NCI-H345 (cell line): Measurements from ENCODE around the gene CDKN1B.
A peak's percentile ranks its signal among the peaks of the same experiment; 100 is the strongest.

Experiments used
- DNase-seq: peaks from one replicate; lab custom pipeline; 2025; lab: John Stamatoyannopoulos, UW

Gene CDKN1B

DNA sequence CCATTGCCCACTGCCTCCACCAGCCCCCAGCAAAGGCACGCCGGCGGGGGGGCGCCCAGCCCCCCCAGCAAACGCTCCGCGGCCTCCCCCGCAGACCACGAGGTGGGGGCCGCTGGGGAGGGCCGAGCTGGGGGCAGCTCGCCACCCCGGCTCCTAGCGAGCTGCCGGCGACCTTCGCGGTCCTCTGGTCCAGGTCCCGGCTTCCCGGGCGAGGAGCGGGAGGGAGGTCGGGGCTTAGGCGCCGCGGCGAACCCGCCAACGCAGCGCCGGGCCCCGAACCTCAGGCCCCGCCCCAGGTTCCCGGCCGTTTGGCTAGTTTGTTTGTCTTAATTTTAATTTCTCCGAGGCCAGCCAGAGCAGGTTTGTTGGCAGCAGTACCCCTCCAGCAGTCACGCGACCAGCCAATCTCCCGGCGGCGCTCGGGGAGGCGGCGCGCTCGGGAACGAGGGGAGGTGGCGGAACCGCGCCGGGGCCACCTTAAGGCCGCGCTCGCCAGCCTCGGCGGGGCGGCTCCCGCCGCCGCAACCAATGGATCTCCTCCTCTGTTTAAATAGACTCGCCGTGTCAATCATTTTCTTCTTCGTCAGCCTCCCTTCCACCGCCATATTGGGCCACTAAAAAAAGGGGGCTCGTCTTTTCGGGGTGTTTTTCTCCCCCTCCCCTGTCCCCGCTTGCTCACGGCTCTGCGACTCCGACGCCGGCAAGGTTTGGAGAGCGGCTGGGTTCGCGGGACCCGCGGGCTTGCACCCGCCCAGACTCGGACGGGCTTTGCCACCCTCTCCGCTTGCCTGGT is at the start of gene CDKN1B:
Gene CDKN1B, plus strand, starts transcription at position 576 of the 793 bp plus-strand sequence. CDS start 472 bp downstream, outside the sequence.
- DNase-seq, result peak; percentile 95

DNA sequence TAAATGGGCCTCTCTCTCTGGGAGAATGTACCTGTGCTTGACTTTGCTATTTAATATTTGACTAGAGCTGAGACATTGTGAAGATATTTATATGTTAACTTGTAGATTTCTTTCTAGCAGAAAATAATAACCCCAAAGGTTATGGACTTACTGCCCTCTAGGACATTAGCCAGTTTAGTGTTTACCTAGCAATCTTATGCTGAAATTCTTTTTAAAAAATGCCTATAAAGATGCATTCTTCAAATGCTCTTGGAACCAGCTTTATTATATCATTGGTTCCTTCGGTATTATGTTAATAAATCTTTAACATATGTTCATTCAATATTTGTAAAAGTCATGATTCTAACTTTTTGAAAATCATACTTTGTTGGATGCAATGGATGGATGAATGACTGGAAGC is 49.2 kb upstream of the CDKN1B start:
- DNase-seq, result no peak

DNA sequence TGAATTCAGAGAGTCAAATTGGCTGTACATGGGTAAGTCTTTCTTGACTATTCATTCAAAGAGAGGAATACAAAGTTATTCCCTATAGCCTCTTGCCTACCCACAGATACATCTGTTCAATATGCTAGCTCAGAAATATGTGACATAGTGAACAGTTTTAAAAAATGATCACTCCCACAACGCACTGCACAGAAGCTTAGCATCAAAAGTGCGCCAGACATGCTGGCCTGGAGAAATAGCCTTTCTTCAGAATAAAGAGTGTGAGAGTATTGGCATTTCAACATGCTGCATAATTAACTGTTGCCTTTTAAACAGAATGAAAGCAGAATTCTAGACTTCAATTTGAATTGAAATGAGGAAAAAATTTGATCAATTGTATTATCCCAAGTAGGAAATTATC is 48.1 kb upstream of the CDKN1B start:
- DNase-seq, result no peak

DNA sequence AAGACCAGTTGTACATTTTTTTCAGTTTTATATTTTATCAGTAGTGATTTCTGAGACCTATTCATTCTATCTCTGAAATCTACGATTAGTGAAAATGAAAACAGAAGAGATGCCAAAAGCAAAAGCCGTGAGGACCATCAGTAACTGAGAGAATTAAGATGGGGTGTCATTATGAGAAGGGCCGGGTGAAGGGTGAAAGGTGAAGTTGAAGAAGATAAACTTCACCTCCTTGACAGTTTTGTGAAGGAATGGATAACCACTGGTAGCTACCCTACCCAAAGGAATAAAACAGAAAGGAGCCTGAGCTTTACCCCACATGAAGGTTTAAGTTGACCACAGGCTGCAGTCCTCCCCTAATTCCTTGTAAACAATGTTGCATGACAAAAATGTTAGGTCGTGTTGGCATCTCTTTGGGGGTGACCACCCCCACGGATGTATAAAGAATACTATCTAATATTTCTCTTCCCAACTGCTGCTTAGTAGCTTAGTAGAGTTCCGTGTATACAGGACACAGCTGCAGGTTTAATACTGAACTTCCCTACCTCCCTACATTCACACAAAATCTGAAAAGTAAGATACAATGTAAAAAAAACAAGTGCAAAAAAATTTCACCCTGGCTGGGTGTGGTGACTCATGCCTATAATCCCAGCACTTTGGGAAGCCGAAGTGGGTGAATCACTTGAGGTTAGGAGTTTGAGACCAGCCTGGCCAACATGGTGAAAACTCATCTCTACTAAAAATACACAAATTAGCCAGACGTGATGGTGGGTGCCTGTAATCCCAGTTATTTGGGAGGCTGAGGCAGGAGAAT is 45.1 kb upstream of the CDKN1B start:
- no peak for DNase-seq

- DNase-seq, result no peak
Observed at GRCh38 chr12:12673296-12673695, 43.9 kb upstream of the CDKN1B start.

DNA sequence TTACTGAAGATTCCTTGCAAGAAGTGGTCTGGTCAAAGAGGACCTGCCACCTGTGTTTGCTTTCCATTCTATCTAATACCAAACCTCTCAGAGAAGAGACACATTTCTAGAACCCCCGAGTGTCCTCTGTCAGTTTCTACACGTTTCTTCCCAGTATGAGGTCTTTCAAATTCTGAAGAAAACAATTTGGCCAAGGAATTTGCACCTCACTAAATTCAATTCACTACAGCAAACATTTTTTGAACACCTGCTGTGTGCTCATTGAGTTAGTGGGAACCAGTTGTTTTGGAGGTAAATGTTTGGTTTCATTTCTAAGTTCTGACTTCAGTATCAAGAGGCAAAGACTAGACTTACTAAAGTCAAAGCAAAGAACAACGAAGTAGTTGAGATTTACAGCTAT is 40.6 kb upstream of the CDKN1B start:
- no peak for DNase-seq

GRCh38 chr12:12681061-12681765 is 36.0 kb upstream of the CDKN1B start:
- DNase-seq, result no peak

GRCh38 chr12:12682284-12682683 is 34.9 kb upstream of the CDKN1B start:
- no peak for DNase-seq

GRCh38 chr12:12683136-12683697 is 34.0 kb upstream of the CDKN1B start:
- DNase-seq, result no peak

- no peak for DNase-seq
Observed at GRCh38 chr12:12683725-12684124, 33.4 kb upstream of the CDKN1B start.

GRCh38 chr12:12684375-12685106 is 32.6 kb upstream of the CDKN1B start:
- DNase-seq, result no peak

DNA sequence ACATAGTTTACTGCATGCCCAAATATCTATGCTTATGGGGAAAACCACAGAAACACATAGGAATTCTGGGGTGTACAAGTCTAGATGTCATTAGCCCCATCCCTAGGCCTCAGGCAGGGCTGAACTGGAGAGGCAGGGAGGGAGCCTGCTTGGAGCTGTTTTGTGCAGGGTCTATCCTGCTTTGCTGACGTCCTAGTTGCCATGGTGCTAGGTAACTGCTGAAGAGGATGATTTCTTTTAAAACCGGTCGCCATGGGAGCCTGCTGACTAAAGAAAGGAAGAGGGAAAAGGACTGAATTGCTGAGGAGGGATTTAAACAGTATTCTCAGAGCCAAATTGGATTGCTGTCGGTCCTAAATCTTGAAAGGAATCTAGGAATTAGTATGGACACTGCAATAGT is 31.9 kb upstream of the CDKN1B start:
- peak; percentile 29 for DNase-seq

DNA sequence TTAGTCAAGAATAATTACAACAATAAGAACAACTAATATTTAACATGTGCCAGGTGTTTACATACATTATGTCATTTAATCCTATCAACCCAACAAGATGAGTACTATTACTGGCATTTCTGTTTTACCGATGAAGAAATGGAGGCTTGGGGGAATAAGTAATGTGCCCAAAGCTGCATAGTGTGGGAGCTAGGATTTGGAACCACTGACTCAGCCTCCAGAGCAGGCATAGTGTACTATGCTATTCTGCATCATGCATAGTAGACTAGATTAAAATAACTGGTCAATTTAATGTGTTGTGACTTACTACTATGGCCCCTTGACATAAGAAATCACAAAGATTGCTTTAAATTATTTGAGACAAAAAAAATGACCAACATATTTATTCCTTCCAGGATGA is 30.7 kb upstream of the CDKN1B start:
- no peak for DNase-seq

DNA sequence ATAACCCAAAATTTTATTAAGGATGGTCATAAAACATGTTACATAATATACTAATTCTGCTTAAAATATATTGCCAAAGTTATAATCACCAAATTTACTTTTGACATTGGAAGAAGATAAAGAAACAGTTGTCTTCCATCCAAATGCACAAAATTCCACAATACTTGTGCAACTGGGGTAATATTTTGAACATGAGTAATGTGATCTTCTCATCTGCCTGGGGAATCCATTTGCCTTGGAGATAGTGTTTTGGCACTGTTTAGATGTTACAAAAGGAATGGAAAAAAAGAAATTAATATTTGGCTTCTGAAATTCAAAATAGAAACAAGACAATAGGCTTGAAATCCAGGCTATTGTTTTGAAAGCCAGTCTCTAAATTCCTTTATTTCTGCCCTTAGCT is 30.2 kb upstream of the CDKN1B start:
- no peak for DNase-seq

- DNase-seq, result no peak
Observed at GRCh38 chr12:12689647-12690300, 27.4 kb upstream of the CDKN1B start.

DNA sequence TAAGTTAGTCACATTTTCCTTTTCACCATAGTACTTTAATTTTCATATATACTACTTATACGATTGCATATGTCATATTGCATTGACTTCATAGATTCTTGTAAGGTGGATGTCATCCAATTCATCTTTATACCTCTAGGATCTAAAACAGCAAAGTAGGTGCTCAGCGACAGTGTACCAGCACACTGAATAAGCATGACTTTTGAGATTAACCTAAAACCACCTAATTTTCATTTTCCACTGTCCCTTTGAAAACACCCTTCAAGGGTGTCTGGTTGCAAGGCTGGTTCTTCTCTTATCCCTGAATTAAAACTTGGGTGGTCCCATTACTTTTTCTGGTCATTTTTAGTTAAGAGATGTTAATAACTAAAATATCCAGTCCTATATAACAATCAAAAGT is 25.6 kb upstream of the CDKN1B start:
- DNase-seq, result no peak

- no peak for DNase-seq
Observed at GRCh38 chr12:12693111-12693671, 24.0 kb upstream of the CDKN1B start.

- DNase-seq, result peak; percentile 87
Observed at GRCh38 chr12:12696562-12697383, 20.4 kb upstream of the CDKN1B start.

GRCh38 chr12:12699345-12699744 is 17.8 kb upstream of the CDKN1B start:
- no peak for DNase-seq

DNA sequence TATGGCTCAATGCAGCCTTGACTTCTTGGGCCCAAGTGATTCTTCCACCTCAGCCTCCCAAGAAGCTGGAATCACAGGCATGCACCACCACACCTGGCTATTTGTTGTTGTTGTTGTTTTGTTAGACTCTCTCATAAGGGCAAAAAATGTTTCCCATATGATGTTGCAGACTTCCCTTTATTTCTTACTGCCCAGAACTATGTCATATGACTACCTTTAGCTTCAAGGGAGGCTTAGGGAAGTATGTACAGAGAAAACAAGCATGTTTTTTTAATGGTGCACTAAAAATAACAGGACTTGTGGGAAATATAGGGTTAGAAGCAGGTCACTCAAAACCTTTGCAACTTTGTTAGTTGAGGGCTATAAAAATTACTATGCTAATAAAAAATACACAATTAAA is 16.9 kb upstream of the CDKN1B start:
- no peak for DNase-seq
